ENCODE measurements around the gene LYST.

DNA sequence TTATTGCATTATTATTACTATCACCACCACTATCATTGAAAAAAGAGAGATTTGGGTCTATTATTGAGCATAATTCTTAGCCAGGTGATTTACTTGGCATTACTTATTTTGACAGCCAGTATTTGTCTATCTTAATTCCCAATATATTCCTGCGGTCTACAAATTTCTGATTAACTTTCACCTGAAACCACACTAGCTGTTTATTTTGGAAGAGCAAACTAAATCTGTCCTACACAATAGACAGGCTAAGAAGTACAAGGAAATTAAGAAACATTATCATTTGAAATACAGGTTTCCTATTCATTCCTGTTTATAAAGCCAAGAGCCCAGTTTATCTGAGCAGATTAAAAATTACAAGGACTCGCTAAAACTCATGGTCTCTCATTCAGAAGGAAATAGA lies 6.9 kb upstream of the LYST start:
- TF ChIP-seq, protein P1, sequence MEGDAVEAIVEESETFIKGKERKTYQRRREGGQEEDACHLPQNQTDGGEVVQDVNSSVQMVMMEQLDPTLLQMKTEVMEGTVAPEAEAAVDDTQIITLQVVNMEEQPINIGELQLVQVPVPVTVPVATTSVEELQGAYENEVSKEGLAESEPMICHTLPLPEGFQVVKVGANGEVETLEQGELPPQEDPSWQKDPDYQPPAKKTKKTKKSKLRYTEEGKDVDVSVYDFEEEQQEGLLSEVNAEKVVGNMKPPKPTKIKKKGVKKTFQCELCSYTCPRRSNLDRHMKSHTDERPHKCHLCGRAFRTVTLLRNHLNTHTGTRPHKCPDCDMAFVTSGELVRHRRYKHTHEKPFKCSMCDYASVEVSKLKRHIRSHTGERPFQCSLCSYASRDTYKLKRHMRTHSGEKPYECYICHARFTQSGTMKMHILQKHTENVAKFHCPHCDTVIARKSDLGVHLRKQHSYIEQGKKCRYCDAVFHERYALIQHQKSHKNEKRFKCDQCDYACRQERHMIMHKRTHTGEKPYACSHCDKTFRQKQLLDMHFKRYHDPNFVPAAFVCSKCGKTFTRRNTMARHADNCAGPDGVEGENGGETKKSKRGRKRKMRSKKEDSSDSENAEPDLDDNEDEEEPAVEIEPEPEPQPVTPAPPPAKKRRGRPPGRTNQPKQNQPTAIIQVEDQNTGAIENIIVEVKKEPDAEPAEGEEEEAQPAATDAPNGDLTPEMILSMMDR (conservative IDR thresholded peaks at IDR 0.05; ENCODE audit: low read length): no peak
- TF ChIP-seq EZH2phosphoT487 (IDR thresholded peaks at IDR 0.05; ENCODE audit: borderline replicate concordance, low read depth, low read length): no peak

All from OCI-LY7 (cell line).